Activated CD8-positive, alpha-beta memory T cell treated with anti-CD3 and anti-CD28 coated beads for 1 hour (primary cell): ENCODE data around the gene FES.
"Not testable (repeated sequence)": the region's sequence is repeated elsewhere in the genome, so short reads cannot be mapped to it uniquely, and the experiment has no call there.

Experiments
- DNase-seq, 2 donors: peaks; one replicate each; pipeline ENCODE4 v3.0.0-alpha.2; 2020; ENCODE audit warnings: low read depth in 1 of 2; ENCODE audit errors: extremely low read depth in 1 of 2

FES gene

DNA sequence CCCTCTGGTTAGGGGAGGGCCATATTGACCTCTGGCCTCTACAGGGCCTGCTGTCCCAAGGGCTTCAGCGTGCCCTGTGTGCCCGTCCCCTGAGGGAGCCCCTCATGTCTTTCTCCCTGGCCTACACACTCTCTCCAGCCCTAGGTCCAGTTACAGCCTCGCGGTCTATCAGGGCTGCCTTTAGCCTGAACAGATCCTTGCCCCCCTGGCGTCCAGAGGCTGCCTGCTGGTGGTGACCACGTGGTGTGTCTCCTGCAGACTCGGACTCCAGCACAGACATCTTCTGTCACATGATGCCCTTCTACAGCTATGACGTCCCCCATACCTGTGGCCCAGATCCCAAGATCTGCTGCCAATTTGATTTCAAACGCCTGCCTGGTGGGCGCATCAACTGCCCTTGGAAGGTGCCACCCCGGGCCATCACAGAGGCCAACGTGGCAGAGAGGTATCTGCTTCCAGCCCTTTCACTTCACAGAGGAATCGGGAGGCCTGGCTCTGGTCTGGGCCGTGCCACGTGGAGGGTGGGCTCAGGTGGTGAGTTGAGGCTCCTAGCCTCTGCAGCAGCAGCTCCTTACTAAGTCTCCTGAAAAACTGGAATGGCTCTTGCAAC is 22.9 kb downstream of the FES start:
- DNase-seq: no peak

DNA sequence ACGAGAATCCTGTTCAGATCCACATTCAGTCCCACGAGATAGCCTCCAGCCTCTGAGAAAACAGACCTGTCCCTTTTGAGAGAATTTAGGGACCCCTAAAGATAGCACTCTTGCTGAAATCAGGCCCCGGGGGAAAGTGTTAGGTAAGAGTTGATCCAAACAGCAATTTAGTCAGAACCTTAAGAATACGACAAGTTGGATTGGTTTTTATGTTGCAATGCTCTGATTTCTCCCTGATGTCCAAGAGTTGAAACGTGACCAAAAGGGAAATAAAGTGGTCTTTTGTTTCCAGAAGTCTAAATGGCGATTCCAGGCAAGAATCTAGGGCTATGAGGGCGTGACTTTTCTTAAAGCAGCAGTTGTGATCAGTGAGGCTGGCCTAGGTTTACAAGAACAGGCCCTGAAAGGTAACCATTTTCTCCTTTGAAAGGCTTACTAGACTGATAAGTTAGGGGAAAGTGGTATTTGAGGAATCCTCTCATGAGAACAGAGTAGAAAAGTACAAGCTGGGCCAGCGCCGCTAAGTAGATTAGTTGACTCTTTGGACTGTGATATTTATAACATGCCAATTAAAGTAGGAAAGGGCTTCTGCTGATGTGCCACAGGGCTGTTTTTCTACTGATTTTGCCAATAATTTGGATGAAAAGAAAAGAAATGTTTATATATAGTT is 23.7 kb downstream of the FES start:
- no peak for DNase-seq

DNA sequence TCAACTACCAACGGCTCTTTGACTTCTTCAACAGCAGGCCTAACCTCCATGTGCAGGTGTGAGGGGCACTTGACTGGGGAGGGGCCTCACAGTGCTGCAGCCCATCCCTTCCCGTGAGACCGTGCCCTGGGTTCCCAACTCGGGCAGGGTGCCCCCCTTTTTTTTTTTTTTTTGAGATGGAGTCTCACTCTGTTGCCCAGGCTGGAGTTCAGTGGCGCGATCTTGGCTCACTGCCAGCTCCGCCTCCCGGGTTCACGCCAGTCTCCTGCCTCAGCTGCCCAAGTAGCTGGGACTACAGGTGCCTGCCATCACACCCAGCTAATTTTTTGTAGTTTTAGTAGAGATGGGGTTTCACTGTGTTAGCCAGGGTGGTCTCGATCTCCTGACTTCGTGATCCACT is 25.1 kb downstream of the FES start:
- not testable (repeated sequence) for DNase-seq

DNA sequence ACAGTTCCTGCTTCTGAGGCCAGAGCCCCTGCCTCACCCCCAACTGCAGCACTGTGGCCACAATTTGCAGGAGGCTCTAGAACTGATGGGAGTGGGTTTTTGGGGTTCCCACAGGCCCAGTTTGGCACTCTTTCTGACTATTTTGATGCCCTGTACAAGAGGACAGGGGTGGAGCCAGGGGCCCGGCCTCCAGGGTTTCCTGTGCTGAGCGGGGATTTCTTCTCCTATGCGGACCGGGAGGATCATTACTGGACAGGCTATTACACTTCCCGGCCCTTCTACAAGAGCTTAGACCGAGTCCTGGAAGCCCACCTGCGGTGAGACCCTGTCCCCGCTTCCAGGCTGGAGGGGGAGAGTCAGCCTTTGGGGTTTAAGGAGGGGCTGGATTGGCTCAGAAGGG is 25.7 kb downstream of the FES start:
- no peak for DNase-seq

DNA sequence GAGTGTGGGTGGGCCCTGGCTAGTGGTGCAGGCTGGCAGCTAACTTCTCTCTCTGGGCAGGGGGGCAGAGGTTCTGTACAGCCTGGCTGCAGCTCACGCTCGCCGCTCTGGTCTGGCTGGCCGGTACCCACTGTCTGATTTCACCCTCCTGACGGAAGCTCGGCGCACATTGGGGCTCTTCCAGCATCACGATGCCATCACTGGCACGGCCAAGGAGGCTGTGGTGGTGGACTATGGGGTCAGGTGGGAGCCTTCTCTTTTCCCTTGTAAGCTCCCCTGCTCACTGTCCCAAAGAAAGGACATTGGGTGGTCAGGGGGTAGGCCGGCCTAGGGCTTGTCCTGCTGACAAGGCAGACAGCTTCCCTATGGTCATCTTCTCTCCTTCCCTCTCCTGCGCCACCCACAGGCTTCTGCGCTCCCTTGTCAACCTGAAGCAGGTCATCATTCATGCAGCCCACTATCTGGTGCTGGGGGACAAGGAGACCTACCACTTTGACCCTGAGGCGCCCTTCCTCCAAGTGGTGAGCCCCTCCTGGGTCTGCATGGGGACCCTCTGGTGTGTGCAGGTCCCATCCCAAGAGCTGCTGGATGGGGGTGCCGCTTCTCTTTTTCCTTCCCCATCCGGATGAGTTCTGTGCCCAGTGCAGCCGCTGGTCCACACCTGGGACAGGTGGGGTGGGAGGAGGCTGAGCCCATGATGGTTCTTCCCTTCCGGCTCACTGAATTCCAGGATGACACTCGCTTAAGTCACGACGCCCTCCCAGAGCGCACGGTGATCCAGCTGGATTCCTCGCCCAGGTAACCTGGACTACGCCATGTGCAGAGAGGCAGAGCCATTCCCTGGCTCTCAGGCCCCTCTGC is 26.4 kb downstream of the FES start:
- no peak for DNase-seq

DNA sequence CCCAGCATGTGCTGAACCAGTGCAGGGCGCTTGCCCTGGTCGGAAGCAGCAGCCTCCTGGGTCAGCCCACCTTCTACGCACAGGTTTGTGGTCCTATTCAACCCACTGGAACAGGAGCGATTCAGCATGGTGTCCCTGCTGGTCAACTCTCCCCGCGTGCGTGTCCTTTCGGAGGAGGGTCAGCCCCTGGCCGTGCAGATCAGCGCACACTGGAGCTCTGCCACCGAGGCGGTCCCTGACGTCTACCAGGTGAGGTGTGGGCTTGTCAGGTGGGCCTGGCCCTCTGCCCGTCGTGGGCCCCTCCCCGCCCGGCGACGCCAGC is 27.0 kb downstream of the FES start:
- no peak for DNase-seq

DNA sequence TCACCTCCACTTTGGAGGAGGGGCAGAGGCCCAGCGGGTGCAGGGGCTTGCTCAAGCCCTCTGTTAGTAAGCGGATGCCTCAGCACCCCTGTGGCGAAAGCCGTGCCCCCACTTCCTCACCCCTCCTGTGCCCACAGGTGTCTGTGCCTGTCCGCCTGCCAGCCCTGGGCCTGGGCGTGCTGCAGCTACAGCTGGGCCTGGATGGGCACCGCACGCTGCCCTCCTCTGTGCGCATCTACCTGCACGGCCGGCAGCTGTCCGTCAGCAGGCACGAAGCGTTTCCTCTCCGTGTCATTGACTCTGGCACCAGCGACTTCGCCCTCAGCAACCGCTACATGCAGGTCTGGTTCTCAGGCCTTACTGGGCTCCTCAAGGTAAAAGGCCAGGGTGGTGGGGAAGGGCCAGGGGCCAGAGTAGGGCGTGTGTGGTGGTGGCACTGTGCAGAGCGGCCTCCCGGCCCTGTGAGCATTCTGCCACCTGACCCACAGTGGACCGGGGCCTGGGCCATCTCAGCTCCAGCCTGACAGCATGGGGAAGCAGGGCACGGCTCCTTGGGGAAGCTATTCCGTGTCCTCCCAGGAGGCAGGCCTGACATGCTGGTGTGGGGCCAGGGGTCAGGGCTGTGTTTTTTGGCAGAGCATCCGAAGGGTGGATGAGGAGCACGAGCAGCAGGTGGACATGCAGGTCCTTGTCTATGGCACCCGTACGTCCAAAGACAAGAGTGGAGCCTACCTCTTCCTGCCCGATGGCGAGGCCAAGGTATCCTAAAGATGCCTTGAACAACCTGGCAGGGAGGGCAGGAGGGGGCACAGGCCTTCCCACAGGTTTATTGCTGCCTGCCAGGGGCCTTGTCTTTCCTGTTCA is 27.8 kb downstream of the FES start:
- no peak for DNase-seq

DNA sequence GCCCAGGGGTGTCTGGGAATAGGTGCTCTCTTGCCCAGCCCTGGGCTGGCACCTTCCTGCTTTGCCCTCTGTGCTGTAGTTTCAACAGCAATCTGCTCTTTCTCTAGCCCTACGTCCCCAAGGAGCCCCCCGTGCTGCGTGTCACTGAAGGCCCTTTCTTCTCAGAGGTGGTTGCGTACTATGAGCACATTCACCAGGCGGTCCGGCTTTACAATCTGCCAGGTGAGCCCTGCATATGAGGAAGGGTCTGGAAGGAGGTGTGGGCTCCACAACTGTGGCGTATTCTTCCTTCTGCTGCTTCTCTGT is 28.4 kb downstream of the FES start:
- no peak for DNase-seq

DNA sequence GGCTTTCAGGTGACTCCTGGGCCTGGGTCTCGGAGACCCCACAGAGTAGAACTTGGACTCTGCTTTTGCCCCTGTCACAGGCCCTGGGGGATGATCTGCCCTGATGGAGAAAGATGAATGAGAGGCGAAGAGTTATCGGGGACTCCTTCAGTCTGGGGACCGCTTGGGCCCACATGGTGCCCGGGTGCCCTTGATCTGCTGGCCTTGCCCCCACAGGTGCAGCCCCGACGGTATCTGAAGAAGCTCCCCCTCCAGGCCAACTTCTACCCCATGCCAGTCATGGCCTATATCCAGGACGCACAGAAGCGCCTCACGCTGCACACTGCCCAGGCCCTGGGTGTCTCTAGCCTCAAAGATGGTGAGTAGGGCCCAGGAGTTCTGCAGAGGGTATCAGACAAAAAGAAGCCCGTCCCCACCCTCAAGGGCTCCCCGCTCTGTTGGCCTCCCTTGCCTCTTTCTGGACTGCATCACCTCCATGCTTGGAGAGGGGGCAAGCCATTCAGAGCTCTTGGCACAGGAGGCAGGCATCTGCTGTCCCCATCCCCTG is 29.2 kb downstream of the FES start:
- no peak for DNase-seq

DNA sequence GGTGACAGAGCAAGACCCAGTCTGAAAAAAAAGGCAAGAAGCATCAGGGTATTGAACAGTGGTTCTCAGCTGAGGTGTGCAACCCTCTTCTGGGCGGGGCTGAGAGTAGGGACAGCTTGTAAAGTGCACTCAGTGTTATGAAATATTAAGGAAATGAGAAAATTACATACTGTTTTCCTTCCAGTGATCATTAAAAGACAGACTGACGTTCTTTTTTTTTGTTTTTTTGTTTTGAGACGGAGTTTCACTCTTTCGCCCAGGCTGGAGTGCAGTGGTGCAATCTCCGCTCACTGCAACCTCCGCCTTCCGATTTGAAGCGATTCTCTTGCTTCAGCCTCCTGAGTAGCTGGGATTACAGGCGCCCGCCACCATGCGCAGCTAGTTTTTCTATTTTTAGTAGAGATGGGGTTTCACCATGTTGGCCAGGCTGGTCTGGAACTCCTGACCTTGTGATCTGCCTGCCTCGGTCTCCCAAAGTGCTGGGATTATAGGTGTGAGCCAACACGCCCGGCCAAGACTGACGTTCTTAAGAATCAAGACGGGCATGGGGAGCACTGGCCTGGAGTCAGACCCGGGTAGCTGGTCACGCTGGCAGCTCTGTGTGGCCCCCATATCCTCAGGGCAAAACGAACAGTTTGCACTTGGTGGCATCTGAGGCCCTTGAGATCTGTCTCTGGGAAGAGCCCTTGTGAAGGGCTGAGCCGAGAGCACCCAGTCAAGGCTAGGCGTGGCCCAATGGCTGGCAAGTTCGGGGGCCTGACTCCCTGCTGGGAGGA is 30.2 kb downstream of the FES start:
- DNase-seq: no peak

DNA sequence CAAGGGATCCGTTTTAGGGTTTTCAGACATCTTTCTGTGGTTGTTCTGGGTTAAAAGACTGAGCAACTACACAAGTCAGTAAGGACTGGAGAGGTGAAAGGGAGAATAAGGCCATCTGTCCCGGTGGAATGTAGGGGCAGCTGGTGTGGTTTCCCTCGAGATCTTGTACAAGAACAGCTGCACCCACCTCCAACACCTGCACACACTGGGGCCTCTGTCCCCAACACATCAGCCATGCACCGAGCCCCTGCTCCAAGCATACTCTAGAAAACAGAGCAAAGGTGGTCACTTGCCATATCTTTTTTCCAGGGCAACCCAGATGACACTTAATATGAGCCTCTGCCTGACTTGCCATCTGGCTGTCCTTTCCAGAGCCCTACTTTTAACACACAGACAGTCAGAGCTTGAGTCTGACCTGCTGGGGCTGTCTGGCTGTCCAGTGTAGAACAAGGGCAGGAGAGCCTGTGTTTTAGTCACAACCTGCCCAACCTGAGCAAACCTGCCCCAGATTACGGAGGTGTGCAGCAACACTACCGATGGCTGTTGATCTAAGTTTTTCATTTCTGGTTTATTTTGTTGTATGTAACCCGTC is 31.0 kb downstream of the FES start:
- DNase-seq: no peak

DNA sequence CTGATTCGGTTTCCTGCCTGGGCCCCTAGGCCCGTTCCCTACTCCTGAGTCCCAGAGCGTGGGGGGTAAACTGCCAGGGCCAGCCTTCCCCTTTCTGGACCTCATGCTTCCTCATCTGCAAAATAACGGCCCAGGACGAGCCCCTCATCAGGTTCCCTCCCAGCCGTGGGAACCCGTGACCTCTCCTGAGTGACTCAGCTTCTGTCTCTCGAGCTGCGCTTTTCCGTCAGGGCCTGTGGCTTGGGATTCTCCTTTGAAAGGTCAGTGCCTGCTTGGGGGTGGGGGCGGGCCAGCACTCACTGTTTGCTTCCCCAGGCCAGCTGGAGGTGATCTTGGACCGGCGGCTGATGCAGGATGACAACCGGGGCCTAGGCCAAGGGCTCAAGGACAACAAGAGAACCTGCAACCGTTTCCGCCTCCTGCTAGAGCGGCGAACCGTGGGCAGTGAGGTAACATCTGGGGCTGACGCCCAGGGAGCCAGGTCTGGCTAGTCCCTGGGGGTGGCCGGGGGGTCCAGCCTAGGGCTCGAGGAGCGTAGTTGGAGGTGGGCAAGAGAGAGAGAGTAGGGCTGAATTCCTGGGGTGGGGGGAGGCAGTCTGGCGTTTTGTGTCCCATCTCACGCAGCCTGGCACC is 31.6 kb downstream of the FES start:
- DNase-seq: no peak

DNA sequence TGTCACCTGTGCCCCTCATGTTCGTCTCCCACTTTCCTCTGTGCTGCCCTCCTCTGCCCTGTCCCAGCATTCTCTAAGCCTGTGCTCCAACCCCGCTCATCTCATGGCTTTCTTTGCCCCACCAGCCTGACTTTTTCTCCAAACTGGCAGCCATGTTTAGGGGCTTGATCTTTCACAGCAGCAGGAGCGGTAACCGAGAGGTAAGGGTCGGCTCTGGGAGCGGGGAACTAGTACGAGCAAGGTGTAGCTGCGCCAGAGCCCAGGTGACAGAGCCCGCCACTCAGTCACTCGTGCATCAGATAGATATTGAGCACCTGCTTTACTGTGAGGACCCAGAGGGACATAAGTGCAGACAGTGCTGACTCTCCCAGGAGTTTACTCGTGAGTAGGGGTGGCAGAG is 32.2 kb downstream of the FES start:
- DNase-seq: no peak

DNA sequence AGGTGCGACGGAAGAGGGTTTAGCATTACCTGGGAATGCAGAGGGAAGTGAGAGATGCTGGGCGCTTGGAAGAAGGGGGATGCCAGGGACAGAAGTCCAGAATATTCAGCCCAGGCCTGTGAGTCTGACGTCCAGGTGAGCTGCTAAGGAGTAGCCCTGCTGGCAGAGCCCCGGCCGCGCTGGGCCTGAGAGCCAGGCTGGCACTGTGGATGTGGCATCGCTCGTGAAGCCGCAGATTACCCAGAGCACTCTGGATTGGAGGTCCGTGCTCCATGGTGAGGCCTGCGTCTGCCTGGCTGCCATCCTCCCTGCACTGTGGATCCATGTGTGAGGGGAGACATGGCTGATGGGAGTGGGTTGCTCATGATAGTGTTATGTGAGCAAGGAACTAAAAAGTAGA is 33.3 kb downstream of the FES start:
- no peak for DNase-seq

DNA sequence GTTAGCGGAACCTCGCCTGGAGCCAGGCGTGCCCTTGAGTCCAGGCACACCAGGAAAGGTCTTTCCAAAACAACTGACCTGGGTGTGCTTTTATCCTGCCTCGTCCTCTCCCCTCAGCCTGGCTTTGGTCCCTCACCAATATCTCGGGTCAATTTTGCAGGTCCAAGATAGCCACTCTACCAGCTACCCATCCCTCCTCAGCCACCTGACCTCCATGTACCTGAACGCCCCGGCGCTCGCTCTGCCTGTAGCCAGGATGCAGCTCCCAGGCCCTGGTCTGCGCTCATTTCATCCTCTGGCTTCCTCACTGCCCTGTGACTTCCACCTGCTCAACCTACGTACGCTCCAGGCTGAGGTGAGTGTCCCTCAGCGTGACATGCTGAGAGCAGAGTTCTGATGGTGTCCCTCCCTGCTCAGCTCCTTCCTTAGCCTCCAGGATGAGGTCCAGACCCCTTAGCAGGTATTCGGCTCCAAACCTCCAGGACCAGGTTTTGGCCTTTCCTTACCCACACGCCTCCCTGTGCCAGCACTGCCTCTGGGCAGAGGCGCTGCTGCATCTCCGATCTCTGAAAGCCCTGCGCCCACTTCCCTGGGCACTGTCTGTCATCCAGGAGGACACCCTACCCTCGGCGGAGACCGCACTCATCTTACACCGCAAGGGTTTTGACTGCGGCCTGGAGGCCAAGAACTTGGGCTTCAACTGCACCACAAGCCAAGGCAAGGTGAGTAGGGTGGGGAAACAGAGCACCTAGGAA is 33.9 kb downstream of the FES start:
- DNase-seq: no peak

DNA sequence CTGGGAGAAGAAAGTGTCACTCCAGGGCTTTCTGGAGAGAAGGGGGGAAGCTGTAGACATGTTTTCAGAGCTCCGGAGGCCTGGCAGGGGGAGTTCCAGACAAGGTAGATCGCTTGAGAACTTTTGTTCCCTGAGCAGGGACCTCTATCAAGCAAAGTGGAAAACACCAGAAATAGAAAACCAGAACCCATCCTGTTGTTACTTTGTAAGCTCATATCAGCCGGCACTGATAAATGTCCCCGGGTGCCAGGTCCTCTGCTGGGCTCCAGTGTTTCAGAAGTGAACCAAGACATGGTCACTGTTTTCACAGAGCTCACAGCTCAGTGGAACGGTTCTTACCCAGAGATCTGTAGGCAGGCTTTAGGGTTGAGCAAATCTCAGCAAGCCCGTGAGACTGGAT is 34.5 kb downstream of the FES start:
- no peak for DNase-seq

DNA sequence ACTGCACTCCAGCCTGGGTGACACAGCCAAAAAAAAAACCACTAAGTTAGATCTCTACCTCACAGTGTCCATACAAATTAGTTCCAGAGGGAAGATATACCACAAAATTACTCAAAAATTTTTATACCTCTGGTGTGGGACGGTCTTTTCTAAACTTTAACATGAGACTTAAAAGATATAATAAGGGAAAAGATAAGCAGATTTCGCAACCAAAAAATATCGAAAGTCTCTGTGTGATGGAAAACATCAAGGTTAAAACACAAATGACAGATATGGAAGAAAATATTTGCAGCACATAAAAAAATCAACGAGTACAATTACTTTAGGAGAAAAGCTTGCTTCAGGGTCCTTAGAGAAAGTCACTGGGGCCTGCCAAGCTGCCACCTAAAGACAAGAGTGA is 37.6 kb downstream of the FES start:
- no peak for DNase-seq

DNA sequence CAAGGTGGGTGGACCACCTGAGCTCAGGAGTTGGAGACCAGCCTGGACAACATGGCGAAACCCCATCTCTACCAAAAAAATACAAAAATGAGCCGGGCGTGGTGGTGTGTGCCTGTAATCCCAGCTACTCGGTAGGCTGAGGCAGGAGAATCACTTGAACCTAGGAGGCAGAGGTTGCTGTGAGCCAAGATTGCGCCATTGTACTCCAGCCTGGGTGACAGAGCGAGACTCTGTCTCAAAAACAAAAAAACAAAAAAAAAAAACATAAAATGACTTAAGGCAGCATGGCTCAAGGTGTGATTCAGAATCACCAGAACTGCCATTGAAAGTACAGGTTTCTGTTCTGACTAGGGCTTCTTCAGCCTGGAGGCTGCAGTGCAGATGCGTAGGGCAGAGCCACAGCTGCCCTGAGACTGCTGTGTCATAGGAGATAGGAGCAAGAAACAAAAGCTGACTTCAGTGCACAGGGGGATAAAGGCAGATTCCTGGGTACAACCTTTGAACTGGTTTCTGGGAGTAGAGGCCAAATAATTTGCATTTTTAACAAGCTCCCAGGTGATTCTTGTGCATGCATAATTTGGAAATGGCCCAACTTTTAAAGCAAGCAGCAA is 38.5 kb downstream of the FES start:
- not testable (repeated sequence) for DNase-seq
